ENCODE data around the gene OR8G5. TPM values are rescaled to one million over a fixed set of nuclear protein-coding genes. Genes with fewer than 3 reads are reported as not detected.
"Not testable (repeated sequence)": the region's sequence is repeated elsewhere in the genome, so short reads cannot be mapped to it uniquely, and the experiment has no call there.

Gene OR8G5
- total RNA-seq, 2 experiments from 2014 or later, result not detected

- no TSS peak for BruUV-seq (replicated peaks)
- no peaks in the 10 kb centered on the region for H3K79me2 ChIP-seq (ENCODE audit: insufficient read depth, low read depth, low read length)
- TF ChIP-seq CTCF (conservative IDR thresholded peaks at IDR 0.05; ENCODE audit: low read length) (no peak), EZH2phosphoT487 (IDR thresholded peaks at IDR 0.05; ENCODE audit: borderline replicate concordance, low read depth, low read length) (no peak)
- H3K27ac ChIP-seq (ENCODE audit: low read depth, low read length, poor library complexity, severe bottlenecking), result no peak within 1 kb of the TSS
- H3K36me3 ChIP-seq (ENCODE audit: insufficient read depth, low read length), result no peaks in the 10 kb centered on the region
- H3K4me1 ChIP-seq (ENCODE audit: insufficient read depth, low read length, poor library complexity, severe bottlenecking), result no peaks in the 10 kb centered on the region
- POLR2A ChIA-PET, result no interaction called here
- no peak within 1 kb of the TSS for H3K4me2 ChIP-seq (ENCODE audit: low read length)
- intact Hi-C loops (cut with micrococcal nuclease; ENCODE audit: unreplicated experiment), result no loop called here
- CTCF ChIA-PET (ENCODE audit: unreplicated experiment), result no interaction called here
- no peak for DNase-seq (ENCODE audit: low spot score)
- H2AFZ ChIP-seq (ENCODE audit: low read length), result no peak within 1 kb of the TSS
- H3K9me3 ChIP-seq (ENCODE audit: low read length), result no peaks in the 10 kb centered on the region
- H3K4me3 ChIP-seq (ENCODE audit: low read depth, low read length, poor library complexity, severe bottlenecking), result no peak within 1 kb of the TSS
- H3K9me2 ChIP-seq (ENCODE audit: insufficient read depth, low read length), result no peaks in the 10 kb centered on the region
- H4K20me1 ChIP-seq (ENCODE audit: insufficient read depth, low read length), result no peaks in the 10 kb centered on the region
These were observed 15.4 kb upstream of the OR8G5 start, which contains the start of gene OR8G1 for GRCh38 chr11:124240621-124241397. TSS of gene OR8G1 (plus strand) at chr11:124241095. CDS start at chr11:124249676, 8,581 bp downstream.

- H2AFZ ChIP-seq (ENCODE audit: low read length); H3K4me1 ChIP-seq (ENCODE audit: insufficient read depth, low read length, poor library complexity, severe bottlenecking); H3K9me2 ChIP-seq (ENCODE audit: insufficient read depth, low read length); H3K27ac ChIP-seq (ENCODE audit: low read depth, low read length, poor library complexity, severe bottlenecking); CTCF ChIA-PET (ENCODE audit: unreplicated experiment); H3K79me2 ChIP-seq (ENCODE audit: insufficient read depth, low read depth, low read length); H3K4me3 ChIP-seq (ENCODE audit: low read depth, low read length, poor library complexity, severe bottlenecking); DNase-seq (ENCODE audit: low spot score); H4K20me1 ChIP-seq (ENCODE audit: insufficient read depth, low read length); POLR2A ChIA-PET; H3K36me3 ChIP-seq (ENCODE audit: insufficient read depth, low read length); H3K9me3 ChIP-seq (ENCODE audit: low read length); BruUV-seq (replicated peaks); H3K4me2 ChIP-seq (ENCODE audit: low read length): not testable (repeated sequence)
- intact Hi-C loops (cut with micrococcal nuclease; ENCODE audit: unreplicated experiment), result loop anchor here (10.0 kb wide), 1 partner anchor 1895 kb away; no protein-coding TSS in a partner anchor
These were observed 6.3 kb upstream of the OR8G5 start for GRCh38 chr11:124249869-124250268.

GRCh38 chr11:124265041-124265440 is 8.9 kb downstream of the OR8G5 start:
- H4K20me1 ChIP-seq (ENCODE audit: insufficient read depth, low read length); H3K36me3 ChIP-seq (ENCODE audit: insufficient read depth, low read length); CTCF ChIA-PET (ENCODE audit: unreplicated experiment); H2AFZ ChIP-seq (ENCODE audit: low read length); H3K9me3 ChIP-seq (ENCODE audit: low read length); H3K79me2 ChIP-seq (ENCODE audit: insufficient read depth, low read depth, low read length); H3K4me2 ChIP-seq (ENCODE audit: low read length); H3K27ac ChIP-seq (ENCODE audit: low read depth, low read length, poor library complexity, severe bottlenecking); BruUV-seq (replicated peaks); POLR2A ChIA-PET; H3K9me2 ChIP-seq (ENCODE audit: insufficient read depth, low read length); intact Hi-C loops (cut with micrococcal nuclease; ENCODE audit: unreplicated experiment); H3K4me3 ChIP-seq (ENCODE audit: low read depth, low read length, poor library complexity, severe bottlenecking); DNase-seq (ENCODE audit: low spot score); H3K4me1 ChIP-seq (ENCODE audit: insufficient read depth, low read length, poor library complexity, severe bottlenecking): not testable (repeated sequence)

DNA sequence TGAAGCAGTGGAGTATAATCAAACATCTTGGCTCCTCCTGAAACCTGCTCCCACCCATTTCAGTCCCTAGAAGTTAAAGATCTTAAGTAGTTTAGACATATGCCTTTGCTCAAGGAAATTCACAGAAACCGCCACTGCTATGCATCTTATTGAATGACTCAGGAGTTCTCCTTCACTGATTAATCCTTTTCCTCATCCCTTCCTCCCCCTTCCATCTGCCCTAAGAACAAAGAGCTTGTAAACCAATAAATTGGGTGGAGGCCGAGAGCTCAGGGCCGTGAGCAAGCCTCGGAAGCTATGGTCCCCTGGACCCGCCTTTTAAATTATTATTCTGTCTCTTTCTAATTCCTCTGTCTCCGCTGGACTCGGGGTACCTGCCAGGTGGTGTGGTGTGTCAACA is 14.7 kb downstream of the OR8G5 start:
- H3K36me3 ChIP-seq (ENCODE audit: insufficient read depth, low read length); H3K9me2 ChIP-seq (ENCODE audit: insufficient read depth, low read length); H3K4me2 ChIP-seq (ENCODE audit: low read length); DNase-seq (ENCODE audit: low spot score); H3K27ac ChIP-seq (ENCODE audit: low read depth, low read length, poor library complexity, severe bottlenecking); H3K4me3 ChIP-seq (ENCODE audit: low read depth, low read length, poor library complexity, severe bottlenecking); CTCF ChIA-PET (ENCODE audit: unreplicated experiment); H3K4me1 ChIP-seq (ENCODE audit: insufficient read depth, low read length, poor library complexity, severe bottlenecking); H4K20me1 ChIP-seq (ENCODE audit: insufficient read depth, low read length); BruUV-seq (replicated peaks); intact Hi-C loops (cut with micrococcal nuclease; ENCODE audit: unreplicated experiment); POLR2A ChIA-PET; H3K9me3 ChIP-seq (ENCODE audit: low read length); H3K79me2 ChIP-seq (ENCODE audit: insufficient read depth, low read depth, low read length); H2AFZ ChIP-seq (ENCODE audit: low read length): not testable (repeated sequence)
